Activated naive CD4-positive, alpha-beta T cell treated with anti-CD3 and anti-CD28 coated beads, Interleukin-2, amount 50 U/mL, for 24 hours (primary cell): ENCODE results near the gene PRR14.
"Not testable (repeated sequence)": the region's sequence is repeated elsewhere in the genome, so short reads cannot be mapped to it uniquely, and the experiment has no call there.

ENCODE experiments used
- H3K27ac Mint-ChIP-seq: one replicate; pipeline ENCODE4 v1.8.0; 2021; ENCODE audit warnings: mild to moderate bottlenecking, mixed read lengths
- H3K27me3 Mint-ChIP-seq: one replicate; pipeline ENCODE4 v1.8.0; 2021; ENCODE audit warnings: mixed read lengths
- H3K36me3 Mint-ChIP-seq: one replicate; pipeline ENCODE4 v1.8.0; 2021; ENCODE audit warnings: mixed read lengths
- H3K4me1 Mint-ChIP-seq: one replicate; pipeline ENCODE4 v1.8.0; 2021; ENCODE audit warnings: mixed read lengths
- H3K4me3 Mint-ChIP-seq: one replicate; pipeline ENCODE4 v1.8.0; 2021; ENCODE audit warnings: mild to moderate bottlenecking, mixed read lengths
- H3K9me3 Mint-ChIP-seq: one replicate; pipeline ENCODE4 v1.8.0; 2021; ENCODE audit warnings: mixed read lengths

Gene PRR14

DNA sequence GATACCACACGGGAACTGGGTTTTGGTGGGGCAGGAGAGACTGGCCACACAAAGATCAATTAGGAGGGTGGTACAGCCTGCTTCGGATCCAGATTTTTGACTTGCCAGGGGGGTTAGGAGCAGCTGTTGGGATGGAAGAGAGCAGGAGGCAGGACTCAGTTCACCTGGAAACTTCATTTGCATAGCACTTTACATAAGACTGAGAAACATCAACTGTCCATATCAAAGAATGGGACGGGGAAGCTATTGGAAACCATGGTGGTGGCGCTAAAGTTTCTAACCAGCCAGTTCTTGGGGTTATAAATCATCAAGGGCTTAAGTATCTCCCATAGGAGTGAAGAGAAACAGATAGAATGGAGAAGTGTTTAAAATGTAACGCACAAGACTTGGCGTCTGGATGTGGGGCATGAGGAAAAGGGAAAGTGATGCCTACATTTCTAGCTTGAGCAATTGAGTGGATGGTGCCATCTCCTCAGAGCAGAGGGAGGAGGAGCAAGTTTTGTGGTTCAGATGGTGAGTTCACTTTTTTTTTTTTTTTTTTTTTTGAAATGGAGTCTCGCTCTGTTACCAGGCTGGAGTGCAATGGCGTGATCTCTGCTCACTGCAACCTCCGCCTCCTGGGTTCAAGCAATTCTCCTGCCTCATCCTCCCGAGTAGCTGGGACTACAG lies 41.8 kb downstream of the PRR14 start:
- H3K27me3 Mint-ChIP-seq: no peaks in the 10 kb centered on the region
- no peak overlapping the region for H3K4me3 Mint-ChIP-seq
- H3K27ac Mint-ChIP-seq: no peak overlapping the region
- H3K36me3 Mint-ChIP-seq: no peaks in the 10 kb centered on the region
- H3K4me1 Mint-ChIP-seq: peaks cover 15% of the 10 kb centered on the region
- no peaks in the 10 kb centered on the region for H3K9me3 Mint-ChIP-seq

DNA sequence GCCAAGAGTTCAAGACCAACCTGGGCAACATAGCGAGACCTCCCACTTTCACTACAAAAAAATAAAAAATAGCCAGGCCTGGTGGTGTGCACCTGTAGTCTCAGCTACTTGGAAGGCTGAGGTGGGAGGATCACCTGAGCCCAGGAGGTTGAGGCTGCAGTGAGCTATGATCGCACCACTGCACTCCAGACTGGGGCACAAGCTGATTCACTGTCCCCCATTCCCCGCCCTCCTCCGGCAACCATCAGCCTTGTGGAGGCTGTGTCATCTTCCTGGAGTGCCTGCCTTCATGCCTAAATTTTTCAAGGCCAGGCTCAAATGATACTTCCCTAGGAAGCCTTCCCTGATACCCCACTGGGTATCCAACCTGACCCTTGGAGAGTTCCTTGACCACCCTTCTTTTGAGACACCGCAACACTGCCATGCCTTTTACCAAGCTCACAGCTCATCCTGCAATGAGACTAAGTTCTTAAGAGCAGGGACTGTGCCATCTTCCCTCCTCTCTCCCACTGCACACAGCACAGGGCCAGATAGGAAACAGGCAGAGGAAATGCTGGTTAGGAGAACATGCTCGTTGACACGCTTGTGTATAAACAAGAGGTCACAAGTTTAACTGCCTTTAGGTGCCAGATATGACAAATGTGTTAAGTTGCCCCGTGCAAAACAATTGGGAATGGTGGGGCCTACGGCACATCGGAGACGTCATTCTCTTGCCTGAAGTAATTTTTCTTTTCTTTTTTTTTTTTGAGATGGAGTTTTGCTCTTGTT lies 44.4 kb downstream of the PRR14 start:
- Mint-ChIP-seq H3K27me3 (no peaks in the 10 kb centered on the region), H3K4me3 (no peak overlapping the region), H3K9me3 (no peaks in the 10 kb centered on the region), H3K27ac (no peak overlapping the region), H3K36me3 (peaks cover 8% of the 10 kb centered on the region), H3K4me1 (peaks cover 27% of the 10 kb centered on the region)

DNA sequence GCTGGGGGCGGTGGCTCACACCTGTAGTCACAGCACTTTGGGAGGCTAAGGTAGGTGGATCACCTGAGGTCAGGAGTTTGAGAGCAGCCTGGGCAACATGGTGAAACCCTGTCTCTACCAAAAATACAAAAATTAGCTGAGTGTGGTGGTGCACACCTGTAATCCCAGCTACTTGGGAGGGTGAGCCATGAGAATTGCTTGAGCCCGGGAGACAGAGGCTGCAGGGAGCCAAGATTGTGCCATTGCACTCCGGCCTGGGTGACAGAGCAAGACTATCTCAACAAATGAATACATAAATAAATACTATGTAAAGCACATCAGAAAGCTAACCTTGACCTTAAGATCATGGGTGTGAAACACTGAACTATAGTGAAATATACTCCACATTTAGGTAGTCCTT lies 45.9 kb downstream of the PRR14 start:
- H3K4me1 Mint-ChIP-seq: peaks cover 33% of the 10 kb centered on the region
- H3K9me3 Mint-ChIP-seq: not testable (repeated sequence)

DNA sequence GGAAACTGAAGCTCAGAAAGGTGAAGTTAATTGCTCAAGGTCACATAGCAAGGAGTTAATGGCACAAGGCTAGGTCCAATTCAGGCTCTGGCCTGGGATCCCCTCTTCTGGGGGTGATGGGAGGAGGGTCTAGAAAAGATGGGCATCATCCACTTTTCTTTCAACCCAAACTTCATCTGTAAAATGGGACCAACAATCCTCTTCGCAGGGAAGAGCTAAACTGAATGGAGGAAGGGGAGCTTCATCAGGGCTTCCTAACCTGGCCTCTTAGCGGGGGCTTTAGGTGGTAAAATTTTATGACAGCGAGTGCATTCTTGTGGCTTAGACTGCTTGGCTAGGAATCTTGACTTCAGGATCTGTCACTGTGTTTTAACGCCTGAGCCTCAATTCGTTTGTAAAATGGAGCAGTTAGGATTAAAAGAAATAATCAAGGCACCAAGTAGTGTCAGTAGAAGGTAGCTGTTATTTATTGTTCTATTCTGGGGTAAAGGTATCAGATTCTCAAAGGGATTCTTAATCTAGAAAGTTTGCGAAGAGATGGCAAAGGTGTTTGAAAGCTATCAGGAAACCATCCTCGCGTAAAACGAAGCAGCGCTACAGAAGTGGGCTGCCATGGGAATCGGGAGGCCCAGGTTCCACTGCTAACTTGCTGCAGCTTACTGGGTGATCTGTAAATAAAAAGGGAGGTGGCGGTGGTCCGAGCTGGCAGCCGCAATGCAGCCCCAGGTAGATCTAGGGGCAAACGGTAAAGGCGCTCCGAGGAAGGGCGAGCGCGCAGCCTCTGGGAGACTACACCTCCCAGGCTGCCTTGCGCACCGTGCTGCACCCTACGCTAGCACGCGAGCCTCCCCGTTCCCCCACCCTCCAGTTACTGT lies 46.7 kb downstream of the PRR14 start:
- no peaks in the 10 kb centered on the region for H3K27me3 Mint-ChIP-seq
- no peaks in the 10 kb centered on the region for H3K9me3 Mint-ChIP-seq

More for the DNA sequence above, 45.9 kb downstream of the PRR14 start:
- H3K4me3 Mint-ChIP-seq, H3K36me3 Mint-ChIP-seq, H3K27me3 Mint-ChIP-seq, H3K27ac Mint-ChIP-seq: not testable (repeated sequence)

DNA sequence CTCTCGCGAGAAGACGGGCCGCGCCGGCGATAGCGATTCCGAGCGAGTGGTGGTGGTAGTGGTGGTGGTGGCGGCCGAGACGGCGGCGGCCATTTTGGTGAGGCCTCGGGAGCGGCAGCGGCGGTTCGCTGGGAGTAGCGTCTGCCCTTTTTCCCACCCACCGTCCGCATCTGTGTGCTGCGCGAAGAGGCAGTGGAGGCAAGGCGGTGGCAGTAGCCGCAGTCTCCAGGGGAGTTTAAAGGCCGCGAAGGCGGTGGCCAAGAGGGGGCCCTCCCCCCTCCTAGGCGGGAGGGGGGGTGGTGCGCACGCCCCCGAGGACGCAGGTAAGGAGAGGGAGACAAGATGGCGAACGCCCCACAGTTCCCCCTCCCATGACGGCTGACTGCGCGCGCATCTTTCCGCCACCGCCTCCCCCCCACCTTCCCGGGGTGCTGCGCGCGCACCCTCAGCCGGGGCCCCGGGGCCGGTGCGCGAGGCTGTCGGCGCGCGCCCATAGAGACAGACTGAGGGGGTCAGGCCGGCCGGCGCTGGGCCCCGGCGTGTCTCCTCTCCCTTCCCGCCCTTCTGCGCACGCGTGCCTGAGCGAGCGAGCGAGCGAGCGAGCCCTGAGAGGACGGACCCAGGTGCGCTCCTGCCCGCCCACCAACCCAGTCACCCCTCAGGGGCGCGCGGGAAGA lies 47.5 kb downstream of the PRR14 start:
- peaks cover 11% of the 10 kb centered on the region for H3K36me3 Mint-ChIP-seq
- peak overlapping the region; percentile 99 for H3K27ac Mint-ChIP-seq
- no peaks in the 10 kb centered on the region for H3K9me3 Mint-ChIP-seq
- peak overlapping the region; percentile 98 for H3K4me3 Mint-ChIP-seq
- no peaks in the 10 kb centered on the region for H3K27me3 Mint-ChIP-seq
- peaks cover 34% of the 10 kb centered on the region for H3K4me1 Mint-ChIP-seq

More for the DNA sequence above, 46.7 kb downstream of the PRR14 start:
- Mint-ChIP-seq H3K4me3 (peak overlapping the region; percentile 98), H3K36me3 (peaks cover 9% of the 10 kb centered on the region), H3K4me1 (peaks cover 32% of the 10 kb centered on the region), H3K27ac (peak overlapping the region; percentile 99)

DNA sequence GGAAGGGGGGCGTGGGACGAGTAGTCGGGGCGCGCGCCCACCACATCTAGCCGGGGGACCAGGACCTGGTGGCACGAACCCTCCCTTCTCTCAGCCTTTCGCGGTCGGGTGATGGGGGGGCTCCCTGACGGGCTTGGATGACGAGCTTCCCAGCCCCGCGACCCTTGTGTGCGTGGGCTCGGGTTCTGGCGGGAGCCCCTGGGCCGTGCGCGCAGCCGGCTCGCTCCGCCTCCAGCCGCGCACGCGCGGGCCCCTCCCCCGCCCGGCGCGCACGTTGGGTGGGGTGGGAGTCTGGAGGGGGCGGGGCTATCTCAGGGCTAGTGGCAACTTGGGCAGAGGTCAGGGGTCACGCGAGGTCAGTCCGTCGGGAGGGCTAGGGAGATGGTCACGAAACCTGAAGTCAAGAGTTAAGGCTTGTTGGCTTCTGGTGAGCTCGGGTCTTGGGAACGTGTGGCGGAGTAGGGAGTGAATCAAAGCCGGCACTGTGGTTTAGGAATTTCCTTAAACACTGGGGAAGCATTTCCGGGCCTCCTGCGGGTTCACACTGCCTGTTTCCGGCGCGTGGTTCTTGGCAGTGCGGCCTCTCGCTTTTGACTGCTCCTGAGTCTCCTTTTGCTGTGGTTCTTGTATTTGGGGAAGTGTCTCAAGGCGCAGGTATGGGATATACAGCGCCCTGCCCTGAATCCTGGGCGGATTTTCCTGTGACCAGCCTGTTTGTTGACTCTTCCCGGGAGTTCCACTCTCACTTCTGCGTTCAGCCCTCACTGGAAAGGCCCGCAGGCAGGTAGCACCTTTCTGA lies 48.3 kb downstream of the PRR14 start, which contains the start of gene SRCAP:
Gene SRCAP, plus strand, starts transcription at position 356 of the 799 bp plus-strand sequence. CDS start 1,654 bp downstream, outside the sequence.
- H3K9me3 Mint-ChIP-seq: no peaks in the 10 kb centered on the region
- H3K27me3 Mint-ChIP-seq: no peaks in the 10 kb centered on the region
- H3K4me1 Mint-ChIP-seq: peaks cover 28% of the 10 kb centered on the region
- peaks cover 14% of the 10 kb centered on the region for H3K36me3 Mint-ChIP-seq
- peak within 1 kb of the TSS; percentile 99 for H3K27ac Mint-ChIP-seq
- peak within 1 kb of the TSS; percentile 98 for H3K4me3 Mint-ChIP-seq

DNA sequence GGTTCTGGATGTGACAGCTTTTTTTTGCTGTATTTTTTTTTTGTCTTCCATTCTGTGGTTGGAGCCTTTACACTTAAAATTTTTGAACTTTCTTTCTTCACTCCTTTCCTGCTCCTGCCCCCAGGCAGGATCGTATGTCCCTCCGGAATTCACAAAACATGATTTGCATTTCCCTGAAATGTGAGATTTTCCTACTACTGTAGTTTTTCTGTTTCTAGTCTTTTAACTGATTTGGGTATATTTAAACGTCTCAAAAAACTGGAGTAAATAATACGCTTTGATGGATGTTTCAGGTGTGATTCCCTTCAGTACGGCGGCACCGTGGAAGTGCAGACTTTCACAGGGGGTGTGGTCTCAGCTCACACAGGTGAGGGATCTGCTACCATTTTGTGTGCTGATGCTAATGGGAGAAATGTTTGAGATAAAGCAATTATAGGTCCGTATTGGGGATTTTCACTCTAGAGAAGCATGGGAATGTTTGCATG lies 48.9 kb downstream of the PRR14 start:
- Mint-ChIP-seq H3K4me1 (peaks cover 27% of the 10 kb centered on the region), H3K4me3 (peak overlapping the region; percentile 98), H3K9me3 (no peaks in the 10 kb centered on the region), H3K27ac (peak overlapping the region; percentile 99), H3K27me3 (no peaks in the 10 kb centered on the region), H3K36me3 (peaks cover 15% of the 10 kb centered on the region)

DNA sequence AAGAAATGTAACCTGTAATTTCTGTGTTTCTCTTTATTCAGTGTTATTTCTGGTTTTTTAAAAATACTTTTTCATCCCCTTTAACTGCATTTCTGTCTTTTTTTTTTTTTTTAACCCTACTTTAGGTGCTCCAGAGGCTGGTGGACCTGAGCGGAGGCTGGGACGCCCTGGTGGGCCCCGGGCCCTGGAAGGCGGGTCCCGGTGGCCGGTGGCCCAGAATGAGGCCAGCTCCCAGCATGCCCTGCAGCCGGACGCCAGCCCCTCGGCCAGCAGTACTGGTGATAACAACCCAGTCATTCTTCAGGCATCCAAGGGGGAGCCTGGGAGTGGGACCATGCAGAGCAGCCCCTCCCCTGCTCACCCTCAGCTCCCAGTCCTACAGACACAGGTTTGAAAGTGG lies 49.7 kb downstream of the PRR14 start:
- Mint-ChIP-seq H3K4me3 (peak overlapping the region; percentile 98), H3K27me3 (no peaks in the 10 kb centered on the region), H3K9me3 (no peaks in the 10 kb centered on the region), H3K27ac (no peak overlapping the region), H3K36me3 (peaks cover 15% of the 10 kb centered on the region), H3K4me1 (peaks cover 27% of the 10 kb centered on the region)

DNA sequence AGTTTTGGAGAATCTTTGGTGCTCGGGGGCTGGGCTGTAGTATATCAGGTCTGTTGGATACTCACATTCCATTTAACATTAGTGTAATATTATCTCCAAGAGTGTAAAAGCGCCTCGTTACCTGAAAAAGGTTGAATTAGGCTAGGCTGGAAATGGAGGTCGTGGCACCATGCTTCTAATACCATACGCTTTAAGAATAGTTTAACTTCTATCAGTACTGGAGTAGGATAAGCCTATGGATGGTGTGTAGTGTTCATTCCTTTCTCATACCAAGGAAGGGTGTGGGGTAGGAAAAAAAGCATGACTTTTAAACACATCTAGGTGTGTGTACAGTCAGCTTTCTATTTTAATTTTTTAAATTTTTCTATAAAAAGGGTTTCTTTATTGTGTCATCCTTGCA lies 50.2 kb downstream of the PRR14 start:
- H3K36me3 Mint-ChIP-seq: peaks cover 15% of the 10 kb centered on the region
- H3K27me3 Mint-ChIP-seq: no peaks in the 10 kb centered on the region
- H3K4me1 Mint-ChIP-seq: peaks cover 27% of the 10 kb centered on the region
- no peaks in the 10 kb centered on the region for H3K9me3 Mint-ChIP-seq
- H3K4me3 Mint-ChIP-seq: peak overlapping the region; percentile 55
- no peak overlapping the region for H3K27ac Mint-ChIP-seq

DNA sequence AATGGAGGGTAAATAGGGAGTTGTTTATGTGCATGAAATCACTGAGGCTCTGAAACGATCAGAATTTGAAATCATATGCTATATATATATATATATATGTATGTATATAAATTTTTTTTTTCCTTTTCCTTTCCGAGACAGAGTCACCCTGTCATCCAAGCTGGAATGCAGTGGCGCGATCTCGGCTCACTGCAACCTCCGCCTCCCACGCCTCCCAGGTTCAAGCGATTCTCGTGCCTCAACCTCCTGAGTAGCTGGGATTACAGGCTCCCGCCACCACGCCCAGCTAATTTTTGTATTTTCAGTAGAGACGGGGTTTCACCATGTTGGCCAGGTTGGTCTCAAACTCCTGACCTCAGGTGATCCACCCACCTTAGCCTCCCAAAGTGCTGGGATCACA lies 52.3 kb downstream of the PRR14 start:
- not testable (repeated sequence) for H3K27me3 Mint-ChIP-seq, H3K27ac Mint-ChIP-seq, H3K9me3 Mint-ChIP-seq, H3K4me3 Mint-ChIP-seq
- Mint-ChIP-seq H3K36me3 (peaks cover 18% of the 10 kb centered on the region), H3K4me1 (peaks cover 19% of the 10 kb centered on the region)

DNA sequence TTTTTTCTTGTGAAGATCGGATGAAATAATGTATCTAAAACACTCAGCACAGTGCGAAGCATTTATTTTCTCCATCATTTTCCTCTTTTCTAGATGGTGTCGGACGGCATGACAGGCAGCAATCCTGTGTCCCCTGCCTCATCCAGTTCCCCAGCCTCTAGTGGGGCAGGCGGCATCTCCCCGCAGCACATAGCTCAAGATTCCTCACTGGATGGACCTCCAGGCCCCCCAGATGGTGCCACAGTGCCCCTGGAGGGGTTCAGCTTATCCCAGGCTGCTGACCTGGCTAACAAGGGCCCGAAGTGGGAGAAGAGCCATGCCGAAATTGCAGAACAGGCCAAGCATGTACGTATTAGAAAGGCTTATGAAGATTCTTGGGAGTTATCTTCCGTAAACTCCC lies 53.2 kb downstream of the PRR14 start:
- Mint-ChIP-seq H3K27ac (no peak overlapping the region), H3K4me1 (peaks cover 19% of the 10 kb centered on the region), H3K9me3 (no peaks in the 10 kb centered on the region), H3K27me3 (no peaks in the 10 kb centered on the region), H3K36me3 (peaks cover 18% of the 10 kb centered on the region), H3K4me3 (no peak overlapping the region)
